ENCODE measurements around the gene GALNT10.
A peak's percentile ranks its signal among the peaks of the same experiment; 100 is the strongest.

GRCh38 chr5:154189819-154190594 lies 526 bp upstream of the GALNT10 start:
- TF ChIP-seq POLR2A (IDR thresholded peaks at IDR 0.05) (peak; percentile 15), POLR2AphosphoS5 (IDR thresholded peaks at IDR 0.05) (no peak)
- TF ChIP-seq, protein P1, sequence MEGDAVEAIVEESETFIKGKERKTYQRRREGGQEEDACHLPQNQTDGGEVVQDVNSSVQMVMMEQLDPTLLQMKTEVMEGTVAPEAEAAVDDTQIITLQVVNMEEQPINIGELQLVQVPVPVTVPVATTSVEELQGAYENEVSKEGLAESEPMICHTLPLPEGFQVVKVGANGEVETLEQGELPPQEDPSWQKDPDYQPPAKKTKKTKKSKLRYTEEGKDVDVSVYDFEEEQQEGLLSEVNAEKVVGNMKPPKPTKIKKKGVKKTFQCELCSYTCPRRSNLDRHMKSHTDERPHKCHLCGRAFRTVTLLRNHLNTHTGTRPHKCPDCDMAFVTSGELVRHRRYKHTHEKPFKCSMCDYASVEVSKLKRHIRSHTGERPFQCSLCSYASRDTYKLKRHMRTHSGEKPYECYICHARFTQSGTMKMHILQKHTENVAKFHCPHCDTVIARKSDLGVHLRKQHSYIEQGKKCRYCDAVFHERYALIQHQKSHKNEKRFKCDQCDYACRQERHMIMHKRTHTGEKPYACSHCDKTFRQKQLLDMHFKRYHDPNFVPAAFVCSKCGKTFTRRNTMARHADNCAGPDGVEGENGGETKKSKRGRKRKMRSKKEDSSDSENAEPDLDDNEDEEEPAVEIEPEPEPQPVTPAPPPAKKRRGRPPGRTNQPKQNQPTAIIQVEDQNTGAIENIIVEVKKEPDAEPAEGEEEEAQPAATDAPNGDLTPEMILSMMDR (IDR thresholded peaks at IDR 0.05): peak in 1 of 4 experiments; percentile 23
